Measurements from ENCODE around the gene COX5A. TPM values are rescaled to one million over a fixed set of nuclear protein-coding genes. Genes with fewer than 3 reads are reported as not detected.
"Not testable (repeated sequence)": the region's sequence is repeated elsewhere in the genome, so short reads cannot be mapped to it uniquely, and the experiment has no call there.

The COX5A gene
- total and polyA plus RNA-seq, 2 of the 13 experiments (the other 11 are each of a cell fraction or from before 2014, with no cell fraction given): 158 to 218 TPM

DNA sequence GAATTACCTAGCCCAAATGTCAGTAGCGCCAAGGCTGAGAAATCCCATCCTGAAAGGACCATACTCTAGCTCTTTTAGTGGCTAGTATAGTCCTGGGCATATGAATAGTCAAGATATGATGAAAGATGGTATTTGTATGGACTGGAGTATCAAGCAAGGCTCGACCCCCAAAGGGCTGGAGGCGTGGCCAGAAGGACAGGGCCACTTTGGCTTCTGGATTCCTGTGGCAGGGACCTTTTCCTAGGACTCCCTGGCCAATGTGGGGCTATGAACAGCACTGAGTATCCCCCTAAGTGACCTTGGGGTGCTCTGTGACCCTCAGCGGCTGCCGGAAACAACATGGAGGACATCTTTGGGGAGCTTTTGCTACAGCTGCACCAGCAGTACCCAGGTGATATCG is 42.0 kb downstream of the COX5A start (continued):
- TF ChIP-seq, protein P1, sequence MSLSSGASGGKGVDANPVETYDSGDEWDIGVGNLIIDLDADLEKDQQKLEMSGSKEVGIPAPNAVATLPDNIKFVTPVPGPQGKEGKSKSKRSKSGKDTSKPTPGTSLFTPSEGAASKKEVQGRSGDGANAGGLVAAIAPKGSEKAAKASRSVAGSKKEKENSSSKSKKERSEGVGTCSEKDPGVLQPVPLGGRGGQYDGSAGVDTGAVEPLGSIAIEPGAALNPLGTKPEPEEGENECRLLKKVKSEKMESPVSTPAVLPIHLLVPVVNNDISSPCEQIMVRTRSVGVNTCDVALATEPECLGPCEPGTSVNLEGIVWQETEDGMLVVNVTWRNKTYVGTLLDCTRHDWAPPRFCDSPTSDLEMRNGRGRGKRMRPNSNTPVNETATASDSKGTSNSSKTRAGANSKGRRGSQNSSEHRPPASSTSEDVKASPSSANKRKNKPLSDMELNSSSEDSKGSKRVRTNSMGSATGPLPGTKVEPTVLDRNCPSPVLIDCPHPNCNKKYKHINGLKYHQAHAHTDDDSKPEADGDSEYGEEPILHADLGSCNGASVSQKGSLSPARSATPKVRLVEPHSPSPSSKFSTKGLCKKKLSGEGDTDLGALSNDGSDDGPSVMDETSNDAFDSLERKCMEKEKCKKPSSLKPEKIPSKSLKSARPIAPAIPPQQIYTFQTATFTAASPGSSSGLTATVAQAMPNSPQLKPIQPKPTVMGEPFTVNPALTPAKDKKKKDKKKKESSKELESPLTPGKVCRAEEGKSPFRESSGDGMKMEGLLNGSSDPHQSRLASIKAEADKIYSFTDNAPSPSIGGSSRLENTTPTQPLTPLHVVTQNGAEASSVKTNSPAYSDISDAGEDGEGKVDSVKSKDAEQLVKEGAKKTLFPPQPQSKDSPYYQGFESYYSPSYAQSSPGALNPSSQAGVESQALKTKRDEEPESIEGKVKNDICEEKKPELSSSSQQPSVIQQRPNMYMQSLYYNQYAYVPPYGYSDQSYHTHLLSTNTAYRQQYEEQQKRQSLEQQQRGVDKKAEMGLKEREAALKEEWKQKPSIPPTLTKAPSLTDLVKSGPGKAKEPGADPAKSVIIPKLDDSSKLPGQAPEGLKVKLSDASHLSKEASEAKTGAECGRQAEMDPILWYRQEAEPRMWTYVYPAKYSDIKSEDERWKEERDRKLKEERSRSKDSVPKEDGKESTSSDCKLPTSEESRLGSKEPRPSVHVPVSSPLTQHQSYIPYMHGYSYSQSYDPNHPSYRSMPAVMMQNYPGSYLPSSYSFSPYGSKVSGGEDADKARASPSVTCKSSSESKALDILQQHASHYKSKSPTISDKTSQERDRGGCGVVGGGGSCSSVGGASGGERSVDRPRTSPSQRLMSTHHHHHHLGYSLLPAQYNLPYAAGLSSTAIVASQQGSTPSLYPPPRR (CRISPR knock-in tag; IDR thresholded peaks at IDR 0.05; ENCODE audit: borderline replicate concordance): no peak
- no peak for TF ChIP-seq ZBTB3 (CRISPR knock-in tag; IDR thresholded peaks at IDR 0.05; ENCODE audit: borderline replicate concordance, low read depth)

GRCh38 chr15:74894383-74894782 is 43.5 kb downstream of the COX5A start:
- H2AFZ ChIP-seq (ENCODE audit: low read length); H3K27me3 ChIP-seq (ENCODE audit: control insufficient read depth in 1 of 2, insufficient read depth in 2 of 2, low read length in 2 of 2); intact Hi-C loops (cut with micrococcal nuclease; ENCODE audit: unreplicated experiment); H3K4me2 ChIP-seq (ENCODE audit: low read depth, low read length); H3K27ac ChIP-seq (ENCODE audit: extremely low read length, insufficient read depth, low read length); BruUV-seq (replicated peaks); H3K9me3 ChIP-seq (ENCODE audit: low read length); H4K20me1 ChIP-seq (ENCODE audit: insufficient read depth, low read length); in situ Hi-C loops (cut with HindIII; ENCODE audit: extremely low pct_ligation_motif_present, low pct_unique_long_range_greater_than_20kb); H3K4me3 ChIP-seq (replicated peaks in 1 of 3; ENCODE audit: insufficient read depth in 1 of 3, low read depth in 2 of 3, low read length in 3 of 3); H3K9ac ChIP-seq (ENCODE audit: insufficient read depth, low read depth, low read length); CTCF ChIA-PET (ENCODE audit: low intra/inter-chr PET ratio, low total read pairs); FAIRE-seq; DNase-seq (ENCODE audit: low spot score); ATAC-seq: not testable (repeated sequence)
- POLR2A ChIA-PET: interaction anchor here (0.7 to 1.2 kb wide), 2 partner anchors 13 to 25 kb away, joined by 3 to 4 read pairs; partner anchors contain the start of gene FAM219B
- H3K36me3 ChIP-seq (replicated peaks in 1 of 2; ENCODE audit: control insufficient read depth in 1 of 2, insufficient read depth in 2 of 2, low read length in 2 of 2): peaks cover 14 to 26% of the 10 kb centered on the region in 2 experiments; a peak in 4 of 5 replicates
- H3K4me1 ChIP-seq (ENCODE audit: insufficient read depth, low read length): peaks cover 16% of the 10 kb centered on the region
- peaks cover 11% of the 10 kb centered on the region for H3K79me2 ChIP-seq (ENCODE audit: insufficient read depth, low read length)
- WGBS (ENCODE audit: low lambda C conversion rate): 100% methylated on average over 7 of the region's 7 CpGs

Measured in HepG2 (cell line).